C4-2B (cell line): Measurements from ENCODE around the gene ALG12.

Experiments
- ZFX ChIP-seq: fragments of 450-650 bp; IDR thresholded peaks from 2 replicates; pipeline ENCODE4 v1.6.1; 2017
- TF ChIP-seq, protein P1 (sequence below): fragments of 450-650 bp; conservative IDR thresholded peaks from 2 replicates; pipeline ENCODE4 v1.5.1; 2017; ENCODE audit warnings: mild to moderate bottlenecking

DNA sequence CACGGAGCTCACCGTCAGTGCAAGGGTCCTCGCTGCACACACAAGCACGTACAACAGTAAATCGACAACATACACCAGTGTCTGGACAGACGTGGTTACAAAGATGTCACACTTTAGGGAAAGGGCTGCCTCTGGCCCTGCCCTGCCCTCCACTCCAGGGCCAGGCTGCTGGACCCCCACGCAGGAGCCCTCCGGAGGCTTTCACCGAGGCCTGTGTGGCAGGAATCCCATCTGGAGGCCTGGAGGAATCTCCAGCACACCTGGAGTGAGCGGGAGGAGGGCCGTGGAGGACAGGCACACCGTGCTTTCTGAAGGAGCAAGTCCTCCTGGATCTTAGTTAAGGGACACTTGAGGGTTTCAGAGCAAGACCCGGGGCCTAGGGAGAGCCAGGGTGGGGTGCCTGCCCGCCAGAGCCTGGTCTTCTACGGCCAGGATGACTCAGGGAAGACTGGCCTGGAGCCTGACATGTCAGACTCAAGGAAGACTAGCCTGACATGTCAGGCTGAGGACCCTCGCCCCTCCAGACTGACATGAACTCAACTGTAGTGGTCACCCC is 40.2 kb upstream of the ALG12 start:
- TF ChIP-seq, protein P1, sequence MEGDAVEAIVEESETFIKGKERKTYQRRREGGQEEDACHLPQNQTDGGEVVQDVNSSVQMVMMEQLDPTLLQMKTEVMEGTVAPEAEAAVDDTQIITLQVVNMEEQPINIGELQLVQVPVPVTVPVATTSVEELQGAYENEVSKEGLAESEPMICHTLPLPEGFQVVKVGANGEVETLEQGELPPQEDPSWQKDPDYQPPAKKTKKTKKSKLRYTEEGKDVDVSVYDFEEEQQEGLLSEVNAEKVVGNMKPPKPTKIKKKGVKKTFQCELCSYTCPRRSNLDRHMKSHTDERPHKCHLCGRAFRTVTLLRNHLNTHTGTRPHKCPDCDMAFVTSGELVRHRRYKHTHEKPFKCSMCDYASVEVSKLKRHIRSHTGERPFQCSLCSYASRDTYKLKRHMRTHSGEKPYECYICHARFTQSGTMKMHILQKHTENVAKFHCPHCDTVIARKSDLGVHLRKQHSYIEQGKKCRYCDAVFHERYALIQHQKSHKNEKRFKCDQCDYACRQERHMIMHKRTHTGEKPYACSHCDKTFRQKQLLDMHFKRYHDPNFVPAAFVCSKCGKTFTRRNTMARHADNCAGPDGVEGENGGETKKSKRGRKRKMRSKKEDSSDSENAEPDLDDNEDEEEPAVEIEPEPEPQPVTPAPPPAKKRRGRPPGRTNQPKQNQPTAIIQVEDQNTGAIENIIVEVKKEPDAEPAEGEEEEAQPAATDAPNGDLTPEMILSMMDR = no peak
- no peak for TF ChIP-seq ZFX
